ENCODE data around the gene RELA. TPM values are rescaled to one million over a fixed set of nuclear protein-coding genes. Genes with fewer than 3 reads are reported as not detected.
A peak's percentile ranks its signal among the peaks of the same experiment; 100 is the strongest.

RELA gene
- total and polyA plus RNA-seq, 2 of the 13 experiments (the other 11 are each of a cell fraction or from before 2014, with no cell fraction given) = 21.4 to 40.5 TPM

- TF ChIP-seq GMEB2 (CRISPR knock-in tag; IDR thresholded peaks at IDR 0.05; ENCODE audit: low read depth) = no peak
- no peak for TF ChIP-seq SNRNP70 (IDR thresholded peaks at IDR 0.05; ENCODE audit: low read depth, low read length)
- TF ChIP-seq MTF1 (CRISPR knock-in tag; IDR thresholded peaks at IDR 0.05) = no peak
- no peak for TF ChIP-seq MAZ (IDR thresholded peaks at IDR 0.05; ENCODE audit: borderline replicate concordance, low read depth, low read length)
- no peak for TF ChIP-seq MAZ (CRISPR knock-in tag; IDR thresholded peaks at IDR 0.05; ENCODE audit: low read depth)
- TF ChIP-seq ZNF530 (CRISPR knock-in tag; IDR thresholded peaks at IDR 0.05; ENCODE audit: low read depth) = no peak
- TF ChIP-seq ZNF737 (CRISPR knock-in tag; IDR thresholded peaks at IDR 0.05; ENCODE audit: borderline replicate concordance) = 0 out of 2 replicates have a peak, but pooled peaks have one; percentile 30
- TF ChIP-seq FOSL2 (CRISPR knock-in tag; IDR thresholded peaks at IDR 0.05) = 0 out of 2 replicates have a peak, but pooled peaks have one; percentile 5
- no peak for TF ChIP-seq ZBTB20 (CRISPR knock-in tag; IDR thresholded peaks at IDR 0.05; ENCODE audit: borderline replicate concordance, low read depth)
- peak; percentile 11; the same call in 1 of the 2 replicates for TF ChIP-seq ZC3H13 (CRISPR knock-in tag; IDR thresholded peaks at IDR 0.05)
- no peak for TF ChIP-seq MED13 (CRISPR knock-in tag; IDR thresholded peaks at IDR 0.05)
- no peak for TF ChIP-seq MXD1 (CRISPR knock-in tag; IDR thresholded peaks at IDR 0.05)
- TF ChIP-seq SRSF9 (IDR thresholded peaks at IDR 0.05; ENCODE audit: borderline replicate concordance, insufficient read depth, low read depth, low read length, poor library complexity, severe bottlenecking) = no peak
- no peak for TF ChIP-seq ZNF780A (CRISPR knock-in tag; IDR thresholded peaks at IDR 0.05)
- TF ChIP-seq TBX2 (CRISPR knock-in tag; IDR thresholded peaks at IDR 0.05; ENCODE audit: borderline replicate concordance) = no peak
- no peak for TF ChIP-seq ZNF224 (CRISPR knock-in tag; IDR thresholded peaks at IDR 0.05)
- no peak for TF ChIP-seq ZNF512 (CRISPR knock-in tag; IDR thresholded peaks at IDR 0.05)
- TF ChIP-seq HDAC1 (CRISPR knock-in tag; IDR thresholded peaks at IDR 0.05) = no peak
- no peak for TF ChIP-seq ELK4 (CRISPR knock-in tag; IDR thresholded peaks at IDR 0.05; ENCODE audit: borderline replicate concordance)
- TF ChIP-seq ZNF652 (CRISPR knock-in tag; IDR thresholded peaks at IDR 0.05; ENCODE audit: borderline replicate concordance, low read depth) = no peak
- TF ChIP-seq THAP8 (CRISPR knock-in tag; IDR thresholded peaks at IDR 0.05; ENCODE audit: borderline replicate concordance) = no peak
- no peak for TF ChIP-seq CREB1 (IDR thresholded peaks at IDR 0.05)
- no peak for TF ChIP-seq CREB1 (CRISPR knock-in tag; IDR thresholded peaks at IDR 0.05)
Measured at GRCh38 chr11:65653229-65654225, 9.2 kb downstream of the RELA start (continued).

All from HepG2 (cell line).